Mammary epithelial cell (primary cell): ENCODE data around the gene AFAP1.

ENCODE experiments used
- CTCF ChIP-seq, 2 donors: IDR thresholded peaks in 1 of 2; conservative IDR thresholded peaks in 1 of 2; 2 replicates each; pipeline ENCODE4 v1.5.1; 2011 to 2012; ENCODE audit warnings: inconsistent platforms in 2 of 2, low read length in 2 of 2, mild to moderate bottlenecking in 2 of 2, control low read depth in 1 of 2, low read depth in 1 of 2; ENCODE audit not compliant: insufficient read depth in 1 of 2; ENCODE audit errors: extremely low read depth in 1 of 2
- EZH2 ChIP-seq: IDR thresholded peaks from 2 replicates; pipeline ENCODE4 v1.6.1; 2012; ENCODE audit warnings: low read length, inconsistent platforms, borderline replicate concordance

GRCh38 chr4:7976634-7977033, 37.0 kb upstream of the AFAP1 start:
- TF ChIP-seq EZH2 = no peak
- no peak for TF ChIP-seq CTCF (conservative IDR thresholded peaks at IDR 0.05 in 1 of 2, IDR thresholded peaks at IDR 0.05 in 1 of 2; ENCODE audit: extremely low read depth in 1 of 2, insufficient read depth in 1 of 2, low read depth in 1 of 2, low read length in 2 of 2)
